Ishikawa (cell line): ENCODE data around the gene ERN1.

Source experiments
- CEBPB ChIP-seq: IDR thresholded peaks from 2 replicates; pipeline ENCODE4 v1.6.1; 2012
- CREB1 ChIP-seq: IDR thresholded peaks from 2 replicates; pipeline ENCODE4 v1.6.1; 2012; ENCODE audit warnings: low read depth
- EGR1 ChIP-seq: IDR thresholded peaks from 2 replicates; pipeline ENCODE4 v1.6.1; 2012
- EP300 ChIP-seq: IDR thresholded peaks from 2 replicates; pipeline ENCODE4 v1.6.1; 2012; ENCODE audit warnings: borderline replicate concordance
- FOXM1 ChIP-seq: IDR thresholded peaks from 2 replicates; pipeline ENCODE4 v1.6.1; 2012; ENCODE audit warnings: low read depth, borderline replicate concordance
- MAX ChIP-seq: IDR thresholded peaks from 2 replicates; pipeline ENCODE4 v1.6.1; 2012
- NFIC ChIP-seq: IDR thresholded peaks from 2 replicates; pipeline ENCODE4 v1.6.1; 2012
- RAD21 ChIP-seq: IDR thresholded peaks from 2 replicates; pipeline ENCODE4 v1.6.1; 2012; ENCODE audit warnings: low read depth
- REST ChIP-seq: IDR thresholded peaks from 2 replicates; pipeline ENCODE4 v1.6.1; 2012; ENCODE audit warnings: low read depth, mild to moderate bottlenecking
- TAF1 ChIP-seq: IDR thresholded peaks from 2 replicates; pipeline ENCODE4 v1.6.1; 2012; ENCODE audit warnings: low read depth, mild to moderate bottlenecking
- TCF12 ChIP-seq: IDR thresholded peaks from 2 replicates; pipeline ENCODE4 v1.6.1; 2012; ENCODE audit warnings: low read depth
- TEAD4 ChIP-seq: IDR thresholded peaks from 2 replicates; pipeline ENCODE4 v1.6.1; 2012
- USF1 ChIP-seq: IDR thresholded peaks from 2 replicates; pipeline ENCODE4 v1.6.1; 2012
- YY1 ChIP-seq: IDR thresholded peaks from 2 replicates; pipeline ENCODE4 v1.6.1; 2012; ENCODE audit warnings: low read depth
- ZBTB7A ChIP-seq: IDR thresholded peaks from 2 replicates; pipeline ENCODE4 v1.6.1; 2012; ENCODE audit warnings: low read depth

ERN1 gene

GRCh38 chr17:64129765-64130558, at the start of gene ERN1:
TSS of gene ERN1 (minus strand) at chr17:64130144. CDS start at chr17:64130029, 115 bp downstream.
- TF ChIP-seq RAD21 (no peak), NFIC (no peak), TCF12 (peak; percentile 22; the same call in 1 of the 2 replicates), YY1 (peak; percentile 80), FOXM1 (no peak), REST (no peak), ZBTB7A (peak; percentile 14; the same call in 1 of the 2 replicates), TAF1 (peak; percentile 91), EP300 (no peak), MAX (peak; percentile 70), USF1 (no peak), TEAD4 (no peak), EGR1 (peak; percentile 78), CEBPB (no peak), CREB1 (no peak)

- TF ChIP-seq TEAD4 (no peak), MAX (no peak), REST (no peak), CEBPB (no peak), RAD21 (no peak), FOXM1 (no peak), EP300 (no peak)
Observed at GRCh38 chr17:64178011-64178825, 48.3 kb upstream of the ERN1 start.

GRCh38 chr17:64177311-64178010, 47.5 kb upstream of the ERN1 start:
- TF ChIP-seq TCF12 = no peak
- no peak for TF ChIP-seq FOXM1

GRCh38 chr17:64176556-64176955, 46.6 kb upstream of the ERN1 start:
- TF ChIP-seq EGR1 (no peak), MAX (no peak), TCF12 (no peak), NFIC (no peak), EP300 (no peak), YY1 (no peak), REST (no peak), ZBTB7A (no peak), RAD21 (no peak), CEBPB (no peak), FOXM1 (no peak), TEAD4 (no peak), CREB1 (no peak), USF1 (no peak), TAF1 (no peak)
